IPS-NIHi11 (cell line): ENCODE results near the gene STK16.
A peak's percentile ranks its signal among the peaks of the same experiment; 100 is the strongest.
"Not testable (repeated sequence)": the region's sequence is repeated elsewhere in the genome, so short reads cannot be mapped to it uniquely, and the experiment has no call there.

Experiments used
- DNase-seq: peaks from one replicate; pipeline ENCODE4 v3.0.0; 2012; ENCODE audit warnings: mixed read lengths, low spot score

The STK16 gene

GRCh38 chr2:219244789-219245147 is 511 bp upstream of the STK16 start:
- DNase-seq = no peak

- DNase-seq = no peak
Measured at GRCh38 chr2:219245899-219246230, 586 bp downstream of the STK16 start.

GRCh38 chr2:219246559-219246958 is 1.3 kb downstream of the STK16 start:
- DNase-seq = no peak

GRCh38 chr2:219247678-219248642 is 2.7 kb downstream of the STK16 start:
- DNase-seq = no peak

- DNase-seq = no peak
Measured at GRCh38 chr2:219248845-219249202, 3.5 kb downstream of the STK16 start.

DNA sequence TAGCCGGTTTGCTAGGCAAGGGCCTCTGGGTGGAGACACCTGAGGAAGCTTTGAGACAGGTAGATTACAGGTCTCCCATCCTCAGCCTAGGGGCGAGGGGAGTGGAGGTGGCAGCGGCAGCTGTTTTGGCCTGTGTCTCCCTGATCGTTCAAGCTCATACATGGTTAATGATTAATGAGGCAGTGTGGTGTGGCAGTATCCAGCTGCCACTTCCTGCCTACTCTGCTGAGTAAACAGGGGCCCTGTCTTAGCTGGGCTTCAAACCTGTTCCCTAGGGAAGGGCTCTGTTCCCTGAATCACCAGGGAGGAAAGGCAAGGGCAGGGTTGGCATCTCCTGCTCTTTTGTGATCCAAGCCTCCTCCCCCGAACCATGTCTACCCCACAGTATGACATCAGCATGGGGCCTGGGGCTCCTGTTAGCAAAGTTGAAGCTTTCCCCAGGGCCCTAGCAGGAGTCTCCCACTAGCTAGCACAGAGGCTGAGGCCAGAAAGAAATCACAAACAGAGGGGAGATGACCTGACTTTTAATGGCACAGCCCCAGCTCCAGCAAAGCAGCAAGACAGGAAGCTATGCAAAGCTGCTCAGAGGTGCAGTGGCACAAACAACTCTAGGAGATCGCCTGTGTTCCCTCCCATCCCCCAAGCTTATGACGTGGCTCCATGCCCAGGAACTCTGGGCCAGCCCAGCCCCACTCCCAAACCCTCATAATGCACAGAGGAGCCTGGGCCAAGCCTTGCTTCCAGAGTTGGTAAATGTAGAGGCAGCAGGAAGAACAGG is 4.1 kb downstream of the STK16 start:
- no peak for DNase-seq

DNA sequence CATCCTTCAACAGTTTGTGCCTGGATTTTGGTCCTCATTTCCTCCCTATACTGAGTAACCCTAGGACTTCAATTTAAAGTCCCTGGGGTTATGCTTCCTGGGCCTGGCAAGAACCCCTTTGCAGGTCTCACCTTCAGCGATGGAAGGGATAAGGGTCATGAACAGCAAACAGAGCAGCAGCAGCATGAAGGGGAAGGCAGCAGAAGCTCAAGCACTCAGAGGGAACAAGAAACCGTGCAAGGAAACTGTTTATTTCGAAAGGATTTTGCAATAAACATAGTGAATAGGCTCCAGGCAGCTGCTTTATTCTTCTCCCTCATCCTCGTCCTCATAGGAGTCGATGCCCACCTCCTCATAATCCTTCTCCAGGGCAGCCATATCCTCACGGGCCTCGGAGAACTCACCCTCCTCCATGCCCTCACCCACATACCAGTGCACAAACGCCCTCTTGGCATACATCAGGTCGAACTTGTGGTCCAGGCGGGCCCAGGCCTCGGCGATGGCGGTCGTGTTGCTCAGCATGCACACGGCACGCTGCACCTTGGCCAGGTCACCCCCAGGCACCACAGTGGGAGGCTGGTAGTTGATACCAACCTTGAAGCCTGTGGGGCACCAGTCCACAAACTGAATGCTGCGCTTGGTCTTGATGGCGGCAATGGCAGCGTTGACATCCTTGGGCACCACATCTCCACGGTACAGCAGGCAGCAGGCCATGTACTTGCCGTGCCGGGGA is 4.9 kb downstream of the STK16 start:
- no peak for DNase-seq

GRCh38 chr2:219251656-219252055 is 6.4 kb downstream of the STK16 start:
- DNase-seq = no peak

DNA sequence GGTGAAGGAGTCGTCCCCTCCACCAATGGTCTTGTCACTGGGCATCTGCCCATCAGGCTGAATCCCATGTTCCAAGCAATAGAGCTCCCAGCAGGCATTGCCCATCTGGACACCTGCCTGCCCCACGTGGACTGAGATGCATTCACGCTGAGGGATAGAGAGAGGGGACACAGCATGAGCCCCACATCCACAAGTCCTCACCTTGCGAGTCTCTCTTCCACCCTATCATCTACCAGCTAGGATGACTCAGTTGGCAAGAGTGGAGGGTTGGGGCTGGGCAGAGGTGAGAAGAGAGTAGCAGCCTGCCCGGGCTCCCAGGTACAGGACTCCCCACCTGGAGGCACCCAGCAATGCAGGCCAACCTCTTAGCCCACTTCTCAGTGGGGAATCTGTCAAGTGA is 6.8 kb downstream of the STK16 start:
- no peak for DNase-seq

GRCh38 chr2:219252570-219252899 is 7.3 kb downstream of the STK16 start:
- DNase-seq = no peak

DNA sequence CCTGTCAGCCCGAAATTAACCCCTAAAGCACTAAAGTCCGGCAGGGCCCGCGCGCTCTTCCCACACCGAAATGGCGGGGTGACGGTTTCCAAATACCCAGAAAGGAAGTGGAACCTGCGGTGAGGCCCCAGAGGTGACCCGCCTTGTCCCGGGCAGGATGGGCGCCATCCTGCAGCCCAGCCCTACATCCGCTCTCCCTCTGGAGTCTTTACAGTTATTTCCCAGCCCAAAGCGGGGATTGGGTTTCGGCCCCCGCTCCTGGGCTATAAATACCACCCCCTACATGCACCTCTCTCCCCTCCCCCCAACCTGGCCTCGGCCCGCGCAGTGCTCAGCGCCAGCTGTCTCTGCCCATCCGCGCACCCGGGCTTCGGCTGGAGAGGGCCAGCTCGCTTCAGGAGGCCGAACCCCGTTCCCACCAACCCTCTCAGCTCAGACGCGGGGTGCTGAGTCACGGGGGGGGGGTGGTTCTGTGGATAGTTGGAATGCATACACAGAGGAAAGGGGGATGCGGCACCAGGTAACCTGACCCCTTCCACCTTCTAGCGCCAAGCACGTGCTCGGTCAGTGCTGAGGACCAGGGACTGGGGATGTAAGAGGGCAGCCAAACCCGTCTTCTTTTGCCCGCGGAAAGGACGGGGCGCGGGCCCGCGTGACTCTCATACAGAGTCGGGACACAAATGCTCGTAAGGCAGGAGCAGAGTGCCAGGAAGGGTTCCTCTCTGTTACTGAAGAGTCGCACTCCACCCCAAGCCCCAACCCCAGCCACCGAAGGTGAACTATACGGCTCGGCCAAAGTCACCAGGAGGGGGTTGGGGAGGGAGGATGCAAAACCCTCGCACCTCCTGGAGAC is 7.8 kb downstream of the STK16 start, which contains the start of gene TUBA4B:
Gene TUBA4B, plus strand, starts transcription at position 344 of the 853 bp plus-strand sequence. Its CDS starts 165 bp downstream, at position 509.
- peak; percentile 54 for DNase-seq

DNA sequence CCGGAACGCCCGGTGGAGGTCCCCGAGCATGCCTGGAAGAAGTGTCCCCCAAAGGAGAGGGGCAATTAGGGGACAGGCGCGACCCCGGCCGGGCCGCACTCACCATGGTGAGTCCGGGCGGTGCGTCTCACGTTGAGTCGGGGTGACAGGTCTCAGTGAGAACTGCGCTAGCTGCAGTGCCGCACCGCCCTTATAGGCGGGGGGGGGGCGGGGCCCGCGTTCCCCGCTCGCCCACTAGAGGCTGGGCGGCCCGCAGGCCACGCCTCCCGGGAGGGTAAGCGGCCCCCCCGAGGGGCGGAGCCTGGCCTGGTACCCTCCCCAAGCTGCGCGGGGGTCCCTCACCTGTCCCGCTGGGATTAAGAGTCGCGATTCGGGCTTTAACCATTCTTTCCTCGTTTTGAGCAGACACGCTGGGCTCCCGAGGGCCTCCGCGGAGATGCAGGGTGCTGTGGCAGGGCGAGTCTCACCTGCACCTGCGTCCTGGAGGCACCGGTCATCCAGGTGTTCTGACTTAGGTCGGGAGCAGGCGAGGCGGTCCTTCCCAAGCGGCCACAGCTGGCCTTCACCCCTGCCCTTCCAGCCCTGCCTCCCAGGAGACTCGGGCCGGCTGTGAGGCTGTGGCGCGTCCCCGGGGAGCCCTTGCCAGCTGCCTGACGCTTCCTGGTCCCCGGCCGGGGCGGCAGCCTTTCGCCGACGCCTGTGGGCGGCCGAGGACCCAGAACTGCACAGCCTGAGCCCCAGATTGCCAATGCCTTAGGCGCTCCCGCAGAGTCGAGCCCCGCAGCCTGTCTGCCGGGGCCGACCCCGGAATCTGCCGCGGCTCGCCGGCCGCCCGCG is 8.7 kb downstream of the STK16 start, which contains the start of gene TUBA4A:
Gene TUBA4A, minus strand, starts transcription at position 166 of the 837 bp plus-strand sequence. Its CDS starts 60 bp downstream, at position 106.
- DNase-seq = peak; percentile 97

DNA sequence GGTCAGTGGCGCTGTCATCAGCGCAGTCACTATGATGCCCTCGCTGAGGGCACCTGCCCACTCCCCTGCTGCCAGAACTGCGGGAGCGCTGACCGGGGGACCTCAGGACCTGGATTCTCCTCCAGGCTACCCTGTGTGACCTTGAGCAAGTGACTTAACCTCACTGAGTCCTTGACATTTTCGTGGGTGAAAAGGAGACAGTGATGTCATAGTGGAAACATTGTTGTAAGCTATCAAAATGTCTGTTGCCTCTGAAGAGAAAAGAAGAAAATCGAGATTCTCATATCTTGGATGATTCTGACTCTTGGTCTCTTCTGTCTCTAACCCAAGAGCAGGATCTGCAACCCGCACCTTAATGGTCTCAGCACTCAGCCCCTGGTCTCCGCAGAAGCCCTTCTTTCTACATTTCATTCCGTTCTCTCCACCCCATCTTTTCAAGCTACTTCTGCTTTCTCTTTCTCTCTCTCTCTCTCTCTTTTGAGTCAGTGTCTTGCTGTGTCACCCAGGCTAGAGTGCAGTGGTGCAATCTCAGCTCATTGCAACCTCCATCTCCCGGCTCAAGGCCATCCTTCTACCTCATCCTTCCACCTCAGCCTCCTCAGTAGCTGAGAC is 9.4 kb downstream of the STK16 start:
- no peak for DNase-seq

DNA sequence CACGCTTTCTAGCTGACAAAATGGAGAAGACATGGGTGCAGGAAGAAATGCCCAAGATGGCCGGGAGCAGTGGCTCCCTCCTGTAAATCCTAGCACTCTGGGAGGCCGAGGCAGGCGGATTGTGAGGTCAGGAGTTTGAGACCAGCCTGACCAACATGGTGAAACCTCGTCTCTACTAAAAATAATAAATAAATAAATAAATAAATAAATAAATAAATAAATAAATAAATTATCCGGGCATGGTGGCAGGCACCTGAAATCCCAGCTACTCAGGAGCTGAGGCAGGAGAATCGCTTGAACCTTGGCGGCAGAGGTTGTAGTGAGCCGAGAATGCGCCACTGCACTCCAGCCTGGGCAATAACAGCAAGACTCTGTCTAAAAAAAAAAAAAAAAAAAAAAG is 13.7 kb downstream of the STK16 start:
- not testable (repeated sequence) for DNase-seq

- no peak for DNase-seq
Measured at GRCh38 chr2:219261024-219261855, 16.0 kb downstream of the STK16 start.

GRCh38 chr2:219266232-219266631 is 21.0 kb downstream of the STK16 start:
- DNase-seq = no peak

DNA sequence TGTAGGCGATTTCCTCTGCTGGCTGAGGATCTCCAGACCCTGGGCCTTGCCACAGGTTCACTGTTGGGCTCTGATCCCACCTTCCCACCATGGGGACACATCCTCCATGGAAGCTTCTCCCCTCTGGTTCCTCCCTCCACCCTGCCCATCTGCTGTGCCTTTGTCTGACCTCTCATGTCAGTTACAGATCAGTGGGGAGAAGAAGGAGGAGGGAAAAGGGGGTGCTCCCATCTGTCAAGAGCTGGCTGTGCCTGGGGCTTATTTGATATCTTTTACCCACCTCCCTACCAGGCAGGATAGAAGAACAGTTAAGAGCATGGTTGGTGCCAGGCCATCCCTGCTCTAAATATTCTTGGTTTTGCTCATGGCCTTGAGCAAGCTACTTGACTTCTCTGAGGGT is 21.6 kb downstream of the STK16 start:
- DNase-seq = no peak

DNA sequence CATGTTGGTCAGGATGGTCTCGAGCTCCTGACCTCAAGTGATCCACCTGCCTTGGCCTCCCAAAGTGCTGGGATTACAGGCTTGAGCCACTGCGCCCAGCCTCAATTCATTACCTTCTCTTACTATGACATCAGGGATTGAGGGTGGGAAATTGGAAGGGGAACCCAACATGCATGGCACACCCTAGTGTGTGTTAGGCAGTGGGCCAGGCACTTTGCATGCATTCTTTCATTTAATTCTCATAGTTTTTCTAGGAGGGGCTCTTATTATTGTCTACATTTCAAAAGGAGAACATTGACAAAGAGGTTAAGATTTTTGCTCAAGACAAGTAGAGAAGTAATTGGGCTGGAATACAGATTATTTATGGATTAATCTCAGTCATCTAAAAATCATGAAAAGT is 23.0 kb downstream of the STK16 start:
- no peak for DNase-seq

- no peak for DNase-seq
Measured at GRCh38 chr2:219269362-219270054, 24.2 kb downstream of the STK16 start.
